HepG2 (cell line): Measurements from ENCODE around the gene CHD9. TPM values are rescaled to one million over a fixed set of nuclear protein-coding genes. Genes with fewer than 3 reads are reported as not detected.
A peak's percentile ranks its signal among the peaks of the same experiment; 100 is the strongest.

Experiments
- HNRNPL ChIP-seq: fragments of 200-400 bp; formaldehyde crosslinking; IDR thresholded peaks from 2 replicates; pipeline ENCODE4 v1.6.1; 2017; ENCODE audit warnings: mild to moderate bottlenecking, low read depth, low read length
- PHF20 ChIP-seq: sonication (generic); formaldehyde crosslinking; IDR thresholded peaks from 2 replicates; pipeline ENCODE4 v1.5.0; 2020; ENCODE audit warnings: mild to moderate bottlenecking, missing genetic modification reagents
- SKI ChIP-seq: fragments of 450-650 bp; IDR thresholded peaks from one replicate; pipeline ENCODE4 v1.6.1; 2018; ENCODE audit warnings: mild to moderate bottlenecking; ENCODE audit not compliant: partially characterized antibody
- ZBTB1 ChIP-seq: sonication (generic); formaldehyde crosslinking; IDR thresholded peaks from 2 replicates; pipeline ENCODE4 v1.4.0; 2020; ENCODE audit warnings: missing genetic modification reagents, borderline replicate concordance
- polyA plus RNA-seq, 8 experiments: library from polyadenylated mRNA; depleted of rRNA in 3 of 8; stranded (reverse) in 7 of 8; unstranded in 1 of 8; fragments of >200 nt; fragmentation: Illumina TruSeq in 4 of 8; extraction: Trizol in 4 of 8; gene quantifications; 2 replicates each; pipeline versions ENCODE4 v1.2.1 to v1.2.3, GENCODE V29; 2011 to 2016; ENCODE audit warnings: low read depth in 4 of 8, missing spikeins in 1 of 8, mixed read lengths in 1 of 8; ENCODE audit not compliant: insufficient read depth in 1 of 8
- total RNA-seq, 5 experiments: library from RNA; depleted of rRNA; stranded (reverse); fragments of >200 nt; fragmentation: Illumina TruSeq; extraction: Trizol; gene quantifications; 2 replicates each; pipeline ENCODE4 v1.2.3, GENCODE V29; 2016; ENCODE audit warnings: low read depth in 1 of 5
- TF ChIP-seq, protein P1 (sequence below): sonication (generic); formaldehyde crosslinking; IDR thresholded peaks from 2 replicates; pipeline ENCODE4 v1.4.0; 2020; ENCODE audit warnings: missing genetic modification reagents
- TF ChIP-seq, protein P2 (sequence below): sonication (generic); formaldehyde crosslinking; IDR thresholded peaks from 2 replicates; pipeline ENCODE4 v1.9.0; 2022; ENCODE audit warnings: missing genetic modification reagents, mild to moderate bottlenecking, borderline replicate concordance
- TF ChIP-seq, protein P3 (sequence below), 2 experiments: fragments of 450-650 bp in 1 of 2; sonication (generic) in 1 of 2; formaldehyde crosslinking in 1 of 2; IDR thresholded peaks; 2 replicates each; pipeline versions ENCODE4 v1.6.1 to v1.8.0; 2016 to 2022; ENCODE audit warnings: antibody characterized with exemption in 1 of 2, mild to moderate bottlenecking in 1 of 2, missing genetic modification reagents in 1 of 2
- TF ChIP-seq, protein P4 (sequence below): sonication (generic); formaldehyde crosslinking; IDR thresholded peaks from 2 replicates; pipeline ENCODE4 v1.5.0; 2020; ENCODE audit warnings: missing genetic modification reagents

CHD9 gene
- total and polyA plus RNA-seq, 2 of the 13 experiments (the other 11 are each of a cell fraction or from before 2014, with no cell fraction given), result 23.4 to 27.7 TPM

DNA sequence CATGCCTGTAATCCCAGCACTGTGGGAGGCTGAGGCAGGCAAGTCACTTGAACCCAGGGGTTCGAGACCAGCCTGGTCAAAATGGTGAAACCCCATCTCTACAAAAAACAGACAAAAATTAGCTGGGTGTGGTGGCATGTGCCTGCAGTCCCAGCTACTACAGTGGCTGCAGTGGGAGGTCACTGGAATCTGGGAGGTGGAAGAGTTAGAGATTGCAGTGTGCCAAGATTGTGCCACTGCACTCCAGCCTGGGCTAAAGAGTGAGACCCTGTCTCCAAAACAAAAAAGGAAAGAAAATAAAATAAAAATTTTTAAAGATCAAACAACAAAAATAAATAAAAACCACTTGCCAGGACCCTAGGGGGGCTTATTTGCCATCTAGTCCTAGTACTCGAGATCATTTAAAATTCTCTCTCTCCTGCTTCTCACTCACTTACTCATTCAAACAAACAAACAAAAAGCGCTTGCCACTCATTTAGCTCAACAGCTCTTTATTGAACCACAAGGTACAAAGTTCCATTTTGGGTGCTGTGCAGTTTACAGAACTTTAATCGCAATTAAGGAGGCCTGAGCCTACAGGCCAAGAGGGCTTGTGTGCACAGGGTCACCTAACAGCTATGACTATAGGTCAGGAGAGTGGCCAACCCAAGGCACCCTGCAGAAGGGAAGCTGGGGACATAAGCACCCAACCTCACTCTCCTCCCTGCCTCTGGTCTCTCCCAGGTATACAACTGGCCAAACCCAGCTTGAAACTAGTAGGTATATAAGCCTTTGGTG lies 6.5 kb upstream of the CHD9 start (continued):
- peak; percentile 37 for TF ChIP-seq SKI
- TF ChIP-seq ZBTB1 (CRISPR knock-in tag), result no peak
- TF ChIP-seq, protein P1, sequence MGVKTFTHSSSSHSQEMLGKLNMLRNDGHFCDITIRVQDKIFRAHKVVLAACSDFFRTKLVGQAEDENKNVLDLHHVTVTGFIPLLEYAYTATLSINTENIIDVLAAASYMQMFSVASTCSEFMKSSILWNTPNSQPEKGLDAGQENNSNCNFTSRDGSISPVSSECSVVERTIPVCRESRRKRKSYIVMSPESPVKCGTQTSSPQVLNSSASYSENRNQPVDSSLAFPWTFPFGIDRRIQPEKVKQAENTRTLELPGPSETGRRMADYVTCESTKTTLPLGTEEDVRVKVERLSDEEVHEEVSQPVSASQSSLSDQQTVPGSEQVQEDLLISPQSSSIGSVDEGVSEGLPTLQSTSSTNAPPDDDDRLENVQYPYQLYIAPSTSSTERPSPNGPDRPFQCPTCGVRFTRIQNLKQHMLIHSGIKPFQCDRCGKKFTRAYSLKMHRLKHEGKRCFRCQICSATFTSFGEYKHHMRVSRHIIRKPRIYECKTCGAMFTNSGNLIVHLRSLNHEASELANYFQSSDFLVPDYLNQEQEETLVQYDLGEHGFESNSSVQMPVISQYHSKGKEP (CRISPR knock-in tag), result no peak
- TF ChIP-seq, protein P2, sequence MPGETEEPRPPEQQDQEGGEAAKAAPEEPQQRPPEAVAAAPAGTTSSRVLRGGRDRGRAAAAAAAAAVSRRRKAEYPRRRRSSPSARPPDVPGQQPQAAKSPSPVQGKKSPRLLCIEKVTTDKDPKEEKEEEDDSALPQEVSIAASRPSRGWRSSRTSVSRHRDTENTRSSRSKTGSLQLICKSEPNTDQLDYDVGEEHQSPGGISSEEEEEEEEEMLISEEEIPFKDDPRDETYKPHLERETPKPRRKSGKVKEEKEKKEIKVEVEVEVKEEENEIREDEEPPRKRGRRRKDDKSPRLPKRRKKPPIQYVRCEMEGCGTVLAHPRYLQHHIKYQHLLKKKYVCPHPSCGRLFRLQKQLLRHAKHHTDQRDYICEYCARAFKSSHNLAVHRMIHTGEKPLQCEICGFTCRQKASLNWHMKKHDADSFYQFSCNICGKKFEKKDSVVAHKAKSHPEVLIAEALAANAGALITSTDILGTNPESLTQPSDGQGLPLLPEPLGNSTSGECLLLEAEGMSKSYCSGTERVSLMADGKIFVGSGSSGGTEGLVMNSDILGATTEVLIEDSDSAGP (CRISPR knock-in tag), result no peak
- no peak for TF ChIP-seq HNRNPL
- TF ChIP-seq, protein P3, sequence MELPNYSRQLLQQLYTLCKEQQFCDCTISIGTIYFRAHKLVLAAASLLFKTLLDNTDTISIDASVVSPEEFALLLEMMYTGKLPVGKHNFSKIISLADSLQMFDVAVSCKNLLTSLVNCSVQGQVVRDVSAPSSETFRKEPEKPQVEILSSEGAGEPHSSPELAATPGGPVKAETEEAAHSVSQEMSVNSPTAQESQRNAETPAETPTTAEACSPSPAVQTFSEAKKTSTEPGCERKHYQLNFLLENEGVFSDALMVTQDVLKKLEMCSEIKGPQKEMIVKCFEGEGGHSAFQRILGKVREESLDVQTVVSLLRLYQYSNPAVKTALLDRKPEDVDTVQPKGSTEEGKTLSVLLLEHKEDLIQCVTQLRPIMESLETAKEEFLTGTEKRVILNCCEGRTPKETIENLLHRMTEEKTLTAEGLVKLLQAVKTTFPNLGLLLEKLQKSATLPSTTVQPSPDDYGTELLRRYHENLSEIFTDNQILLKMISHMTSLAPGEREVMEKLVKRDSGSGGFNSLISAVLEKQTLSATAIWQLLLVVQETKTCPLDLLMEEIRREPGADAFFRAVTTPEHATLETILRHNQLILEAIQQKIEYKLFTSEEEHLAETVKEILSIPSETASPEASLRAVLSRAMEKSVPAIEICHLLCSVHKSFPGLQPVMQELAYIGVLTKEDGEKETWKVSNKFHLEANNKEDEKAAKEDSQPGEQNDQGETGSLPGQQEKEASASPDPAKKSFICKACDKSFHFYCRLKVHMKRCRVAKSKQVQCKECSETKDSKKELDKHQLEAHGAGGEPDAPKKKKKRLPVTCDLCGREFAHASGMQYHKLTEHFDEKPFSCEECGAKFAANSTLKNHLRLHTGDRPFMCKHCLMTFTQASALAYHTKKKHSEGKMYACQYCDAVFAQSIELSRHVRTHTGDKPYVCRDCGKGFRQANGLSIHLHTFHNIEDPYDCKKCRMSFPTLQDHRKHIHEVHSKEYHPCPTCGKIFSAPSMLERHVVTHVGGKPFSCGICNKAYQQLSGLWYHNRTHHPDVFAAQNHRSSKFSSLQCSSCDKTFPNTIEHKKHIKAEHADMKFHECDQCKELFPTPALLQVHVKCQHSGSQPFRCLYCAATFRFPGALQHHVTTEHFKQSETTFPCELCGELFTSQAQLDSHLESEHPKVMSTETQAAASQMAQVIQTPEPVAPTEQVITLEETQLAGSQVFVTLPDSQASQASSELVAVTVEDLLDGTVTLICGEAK (IDR thresholded peaks at IDR 0.05), result 0 out of 2 replicates have a peak, but pooled peaks have one; percentile 15
- TF ChIP-seq, protein P3 (CRISPR knock-in tag; IDR thresholded peaks at IDR 0.05), result peak; percentile 92
- no peak for TF ChIP-seq PHF20 (CRISPR knock-in tag)
- TF ChIP-seq, protein P4, sequence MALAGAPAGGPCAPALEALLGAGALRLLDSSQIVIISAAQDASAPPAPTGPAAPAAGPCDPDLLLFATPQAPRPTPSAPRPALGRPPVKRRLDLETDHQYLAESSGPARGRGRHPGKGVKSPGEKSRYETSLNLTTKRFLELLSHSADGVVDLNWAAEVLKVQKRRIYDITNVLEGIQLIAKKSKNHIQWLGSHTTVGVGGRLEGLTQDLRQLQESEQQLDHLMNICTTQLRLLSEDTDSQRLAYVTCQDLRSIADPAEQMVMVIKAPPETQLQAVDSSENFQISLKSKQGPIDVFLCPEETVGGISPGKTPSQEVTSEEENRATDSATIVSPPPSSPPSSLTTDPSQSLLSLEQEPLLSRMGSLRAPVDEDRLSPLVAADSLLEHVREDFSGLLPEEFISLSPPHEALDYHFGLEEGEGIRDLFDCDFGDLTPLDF (CRISPR knock-in tag), result no peak
